HG02759 (cell line): ENCODE measurements around the gene ATP2C1.
A peak's percentile ranks its signal among the peaks of the same experiment; 100 is the strongest.
"Not testable (repeated sequence)": the region's sequence is repeated elsewhere in the genome, so short reads cannot be mapped to it uniquely, and the experiment has no call there.

Experiments used
- ATAC-seq: cut with Tn5 transposase; IDR thresholded peaks from one replicate; pipeline ENCODE4 v1.9.1; 2021; ENCODE audit warnings: mild to moderate bottlenecking, moderate library complexity; ENCODE audit not compliant: unreplicated experiment

Gene ATP2C1, protein sequence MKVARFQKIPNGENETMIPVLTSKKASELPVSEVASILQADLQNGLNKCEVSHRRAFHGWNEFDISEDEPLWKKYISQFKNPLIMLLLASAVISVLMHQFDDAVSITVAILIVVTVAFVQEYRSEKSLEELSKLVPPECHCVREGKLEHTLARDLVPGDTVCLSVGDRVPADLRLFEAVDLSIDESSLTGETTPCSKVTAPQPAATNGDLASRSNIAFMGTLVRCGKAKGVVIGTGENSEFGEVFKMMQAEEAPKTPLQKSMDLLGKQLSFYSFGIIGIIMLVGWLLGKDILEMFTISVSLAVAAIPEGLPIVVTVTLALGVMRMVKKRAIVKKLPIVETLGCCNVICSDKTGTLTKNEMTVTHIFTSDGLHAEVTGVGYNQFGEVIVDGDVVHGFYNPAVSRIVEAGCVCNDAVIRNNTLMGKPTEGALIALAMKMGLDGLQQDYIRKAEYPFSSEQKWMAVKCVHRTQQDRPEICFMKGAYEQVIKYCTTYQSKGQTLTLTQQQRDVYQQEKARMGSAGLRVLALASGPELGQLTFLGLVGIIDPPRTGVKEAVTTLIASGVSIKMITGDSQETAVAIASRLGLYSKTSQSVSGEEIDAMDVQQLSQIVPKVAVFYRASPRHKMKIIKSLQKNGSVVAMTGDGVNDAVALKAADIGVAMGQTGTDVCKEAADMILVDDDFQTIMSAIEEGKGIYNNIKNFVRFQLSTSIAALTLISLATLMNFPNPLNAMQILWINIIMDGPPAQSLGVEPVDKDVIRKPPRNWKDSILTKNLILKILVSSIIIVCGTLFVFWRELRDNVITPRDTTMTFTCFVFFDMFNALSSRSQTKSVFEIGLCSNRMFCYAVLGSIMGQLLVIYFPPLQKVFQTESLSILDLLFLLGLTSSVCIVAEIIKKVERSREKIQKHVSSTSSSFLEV

GRCh38 chr3:130893376-130894129, at the start of gene ATP2C1:
Gene ATP2C1, plus strand, starts transcription at chr3:130894084. Its CDS starts 686 bp downstream, at chr3:130894770.
- ATAC-seq: peak; percentile 94

DNA sequence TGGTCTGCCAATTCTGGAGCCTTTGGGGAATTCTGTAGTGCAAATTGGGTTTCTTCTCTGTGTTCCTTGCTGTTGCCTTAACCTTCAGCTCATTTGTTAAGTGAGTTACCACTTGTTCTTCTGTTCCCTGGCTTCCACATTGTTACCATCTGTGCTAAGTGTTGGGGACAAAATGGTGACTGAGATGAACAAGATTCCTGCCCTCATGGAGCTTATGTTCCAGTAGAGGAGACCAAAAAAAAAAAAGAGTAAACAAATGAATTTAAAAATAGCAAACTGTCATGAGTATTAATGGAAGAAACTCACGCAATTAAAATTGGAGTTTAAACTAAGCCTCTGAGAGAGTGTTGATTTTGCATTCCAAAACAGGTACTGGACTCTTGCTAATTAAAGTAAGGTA, 49.4 kb upstream of the ATP2C1 start:
- no peak for ATAC-seq

DNA sequence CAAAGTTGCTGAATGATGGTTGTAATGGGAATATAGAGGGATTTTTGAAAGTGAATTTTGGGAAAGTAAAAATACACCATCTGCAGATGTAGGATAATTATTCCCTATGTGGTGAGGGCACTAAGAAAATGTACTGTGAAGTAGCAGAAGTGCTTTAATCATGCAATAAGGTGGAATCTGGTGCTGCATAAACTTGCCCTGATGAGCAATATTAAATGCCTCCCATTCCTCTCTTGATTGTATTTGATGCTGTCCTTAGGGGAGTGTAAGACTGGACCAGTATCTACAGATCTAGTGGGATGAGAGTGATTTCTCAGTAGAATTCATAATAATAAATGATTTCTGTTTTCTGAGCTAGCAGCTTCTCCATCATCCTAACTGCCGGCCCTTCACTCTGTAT, 47.7 kb upstream of the ATP2C1 start:
- no peak for ATAC-seq

DNA sequence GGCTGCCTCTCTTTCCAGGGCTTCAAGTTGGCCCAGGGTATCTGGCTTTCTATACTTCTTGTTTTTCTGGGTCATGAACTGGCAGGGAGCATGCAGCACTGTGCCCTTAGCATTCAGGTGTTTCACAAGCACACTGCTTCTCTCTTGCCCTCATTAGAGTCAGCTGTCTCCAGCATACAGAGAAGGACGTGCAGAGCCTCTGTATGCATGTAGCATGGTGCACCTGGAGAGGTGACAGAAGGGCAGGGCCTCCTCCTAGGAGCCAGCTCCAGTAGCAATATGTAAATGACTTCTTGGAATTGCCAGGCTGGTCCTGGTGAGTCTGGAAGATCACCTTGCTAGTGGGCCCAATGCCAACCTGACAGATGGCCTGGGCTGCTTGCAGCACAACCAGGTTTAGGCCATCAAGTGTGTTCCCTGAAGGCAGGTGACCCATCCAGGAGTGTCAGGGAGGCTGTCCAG, 44.8 kb upstream of the ATP2C1 start:
- no peak for ATAC-seq

DNA sequence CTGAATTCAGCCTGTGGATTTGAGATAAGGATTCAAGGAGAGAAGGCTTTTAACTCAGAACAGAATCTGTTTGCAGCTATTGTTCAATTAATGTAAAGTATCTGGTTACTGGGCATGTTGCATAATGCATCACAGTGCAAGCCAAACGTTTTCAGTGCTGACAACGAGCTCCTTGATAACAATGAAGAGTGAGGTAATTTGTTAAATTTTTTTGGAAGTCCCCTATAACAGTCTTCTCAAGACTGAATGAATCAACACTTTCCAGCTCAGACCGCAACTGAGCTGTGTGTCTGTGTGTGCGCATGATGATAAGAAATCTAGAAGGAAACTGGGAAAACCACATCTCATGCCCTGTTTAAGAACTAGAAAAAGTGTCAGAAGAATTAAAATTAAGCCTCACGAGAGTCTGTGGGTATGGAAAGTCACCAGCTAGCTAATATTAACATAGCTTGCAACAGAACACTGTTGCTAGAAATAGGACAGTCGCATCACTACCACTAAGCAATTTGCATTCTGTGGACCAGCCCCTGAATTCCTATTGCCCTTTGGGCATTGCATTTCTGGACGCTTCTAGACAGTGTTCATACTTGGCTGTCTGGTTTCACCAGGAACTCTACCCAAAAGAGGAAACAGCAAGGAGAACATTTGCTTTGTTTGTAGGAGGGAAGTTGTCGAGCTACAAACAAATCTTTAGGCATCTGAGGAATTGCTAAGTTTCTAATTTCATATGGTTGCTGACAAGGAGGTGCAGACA, 43.7 kb upstream of the ATP2C1 start:
- ATAC-seq: peak; percentile 76

DNA sequence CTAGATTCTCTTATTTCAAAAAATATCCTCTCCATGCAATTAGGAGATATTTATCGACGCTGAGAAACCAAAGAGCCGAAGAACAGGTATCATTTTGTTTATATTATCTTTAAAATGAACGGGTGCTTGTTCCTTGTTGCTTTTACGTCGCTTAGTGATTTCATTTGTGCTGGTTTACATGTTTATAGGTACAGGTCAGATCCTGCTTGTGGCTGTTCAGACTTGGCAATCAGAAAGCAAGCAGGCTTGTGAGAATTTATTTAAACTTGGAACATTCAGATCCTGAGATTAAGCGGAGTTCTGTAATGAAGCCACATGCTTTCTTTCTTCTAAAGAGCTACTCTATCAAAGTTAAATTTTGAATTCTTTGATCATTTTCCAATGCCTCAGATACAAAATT, 43.0 kb upstream of the ATP2C1 start:
- ATAC-seq: no peak

GRCh38 chr3:130851277-130851676, 42.6 kb upstream of the ATP2C1 start:
- no peak for ATAC-seq

DNA sequence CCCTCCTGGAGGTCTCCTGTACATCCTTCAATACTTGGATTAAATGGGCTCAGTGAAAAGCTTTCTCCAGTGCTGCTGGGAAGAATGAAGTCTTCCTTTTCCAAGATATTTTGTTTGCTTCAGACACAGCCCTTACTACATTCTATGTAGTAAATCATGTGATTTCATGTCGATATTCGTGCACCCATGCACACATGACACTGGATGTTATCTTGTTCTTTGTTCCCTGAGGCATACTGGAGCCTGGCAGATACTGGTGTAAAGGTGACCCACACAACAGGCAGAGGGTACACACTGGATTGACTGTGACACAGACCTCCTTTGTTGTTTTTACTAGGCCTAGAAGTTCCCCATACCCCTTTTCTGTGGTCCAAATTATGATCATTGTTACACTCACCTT, 40.3 kb upstream of the ATP2C1 start:
- ATAC-seq: no peak

DNA sequence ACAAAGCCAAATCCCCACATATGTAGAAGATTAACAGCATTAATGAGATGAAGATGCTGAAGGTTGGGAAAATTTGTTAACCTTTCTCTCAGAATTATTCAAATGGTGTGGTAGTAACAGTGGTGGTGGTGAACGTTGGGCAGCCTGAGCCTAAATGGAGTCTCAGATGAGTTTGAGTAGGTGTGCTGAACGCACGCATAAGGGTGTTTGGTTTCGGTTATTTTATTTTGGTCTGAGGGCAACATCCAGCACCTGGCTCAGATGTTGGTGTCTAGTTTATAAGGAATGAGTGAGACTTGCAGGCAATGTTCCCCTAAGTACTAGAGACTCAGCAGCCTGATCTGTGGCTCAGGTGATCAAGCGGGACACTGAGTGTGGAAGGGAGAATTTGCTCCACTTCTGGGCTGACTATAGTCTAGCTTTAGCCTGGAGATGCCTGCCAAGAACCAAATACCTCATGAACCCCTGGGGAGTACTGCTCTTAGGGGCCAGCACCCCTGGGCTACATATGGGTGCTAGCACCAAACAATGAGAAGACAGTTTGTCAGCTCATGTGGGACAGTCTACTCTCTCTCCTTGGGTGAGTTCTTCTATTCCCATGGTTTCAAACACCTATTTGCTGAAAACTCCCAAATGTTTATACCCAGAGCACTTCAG, 39.5 kb upstream of the ATP2C1 start:
- ATAC-seq: peak; percentile 42

GRCh38 chr3:130857336-130858026, 36.4 kb upstream of the ATP2C1 start:
- peak; percentile 36 for ATAC-seq

GRCh38 chr3:130862130-130862529, 31.8 kb upstream of the ATP2C1 start:
- ATAC-seq: not testable (repeated sequence)

DNA sequence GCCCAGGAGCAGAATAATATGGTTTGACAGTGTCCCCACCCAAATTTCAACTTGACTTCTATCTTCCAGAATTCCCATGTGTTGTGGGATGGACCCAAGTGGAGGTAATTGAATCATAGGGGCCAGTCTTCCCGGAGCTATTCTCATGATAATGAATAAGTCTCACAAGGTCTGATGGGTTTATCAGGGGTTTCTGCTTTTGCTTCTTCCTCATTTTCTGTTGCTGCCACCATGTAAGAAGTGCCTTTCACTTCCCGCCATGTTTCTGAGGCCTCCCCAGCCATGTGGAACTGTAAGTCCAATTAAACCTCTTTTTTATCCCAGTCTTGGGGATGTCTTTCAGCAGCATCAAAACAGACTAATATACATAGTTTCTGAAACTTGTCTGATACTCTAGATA, 28.4 kb upstream of the ATP2C1 start:
- no peak for ATAC-seq

DNA sequence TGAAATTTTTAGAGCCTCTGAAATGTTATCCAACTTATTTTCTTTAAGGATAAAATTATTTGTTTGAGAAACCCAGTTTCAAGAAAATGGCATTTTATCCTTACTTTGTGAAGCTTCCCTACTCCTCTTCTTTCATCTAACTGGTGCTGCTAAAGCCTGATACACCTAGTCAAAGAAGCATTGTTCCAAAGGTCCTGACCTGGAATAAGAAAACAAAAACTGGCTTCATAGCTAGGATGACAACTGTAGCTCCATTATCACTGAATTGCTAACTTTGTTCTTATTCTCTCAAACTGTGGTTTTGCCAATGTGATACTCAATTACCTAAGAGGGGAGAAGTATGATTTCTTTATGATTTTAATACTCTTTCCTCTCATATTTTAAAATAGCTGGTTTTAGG, 27.6 kb upstream of the ATP2C1 start:
- no peak for ATAC-seq

GRCh38 chr3:130870423-130870822, 23.5 kb upstream of the ATP2C1 start:
- no peak for ATAC-seq

GRCh38 chr3:130876594-130876993, 17.3 kb upstream of the ATP2C1 start:
- no peak for ATAC-seq

- no peak for ATAC-seq
These were observed 15.4 kb upstream of the ATP2C1 start for GRCh38 chr3:130878464-130878863.

DNA sequence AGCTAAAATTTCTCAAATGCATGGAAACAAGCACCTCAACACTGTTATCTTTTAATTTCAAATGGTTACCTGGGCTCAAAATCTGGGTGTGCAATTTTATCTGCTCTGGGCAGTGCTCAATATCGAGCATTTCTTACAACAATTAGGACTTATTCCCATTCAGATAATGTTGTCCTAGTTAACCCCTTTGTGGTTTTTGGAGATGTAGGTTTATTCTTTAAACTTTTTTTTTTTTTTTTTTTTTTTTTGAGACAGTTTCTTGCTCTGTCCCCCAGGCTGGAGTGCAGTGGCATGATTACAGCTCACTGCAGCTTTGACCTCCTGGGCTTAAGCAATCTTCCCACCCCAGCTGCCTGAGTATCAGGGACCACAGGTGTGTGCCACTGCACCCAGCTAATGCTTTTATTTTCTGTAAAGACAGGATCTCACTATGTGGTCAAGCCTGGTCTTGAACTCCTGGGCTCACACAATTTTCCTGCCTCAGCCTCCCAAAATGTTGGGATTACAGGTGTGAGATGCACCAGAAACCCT, 4.4 kb upstream of the ATP2C1 start:
- ATAC-seq: no peak

DNA sequence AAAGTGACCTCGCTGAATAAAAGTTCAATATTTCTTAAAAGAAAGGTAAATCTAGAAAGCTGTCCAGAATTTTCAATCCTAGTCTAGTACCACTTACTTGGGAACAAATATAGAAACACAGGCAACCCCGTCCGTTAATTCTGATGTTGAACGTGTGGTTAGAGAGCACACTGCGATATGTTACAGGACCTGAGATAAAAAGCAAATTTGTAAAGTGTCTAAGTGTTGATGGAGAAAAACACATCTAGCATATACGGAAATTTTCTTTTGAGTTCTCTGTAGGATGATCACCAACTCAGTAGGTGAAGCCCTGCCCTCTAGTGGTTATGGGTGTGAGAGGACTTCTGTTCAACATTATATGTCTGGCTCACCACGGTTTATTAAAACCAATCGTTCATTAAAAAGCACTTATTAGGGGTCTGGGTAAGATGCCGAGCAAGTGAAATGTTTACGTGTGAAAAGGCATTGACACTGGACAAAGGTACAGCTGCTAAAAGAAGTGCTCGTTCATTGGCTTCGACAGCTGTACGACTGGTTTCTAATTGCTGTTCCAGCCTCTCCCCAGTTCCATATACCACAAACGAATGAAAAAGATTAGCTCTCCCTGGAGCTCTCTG, 1.0 kb upstream of the ATP2C1 start:
- peak; percentile 36 for ATAC-seq
